ENCODE results near the gene ESRP2. TPM values are rescaled to one million over a fixed set of nuclear protein-coding genes. Genes with fewer than 3 reads are reported as not detected.

The ESRP2 gene
- polyA plus RNA-seq, 4 donors: 26.3 to 36.3 (median 27.1) TPM

Other genes starting within 250 kb of the ESRP2 start
- gene DPEP2, start 236.6 kb downstream of the ESRP2 start, polyA plus RNA-seq (ENCODE audit: insufficient read length in 4 of 4): under 1 TPM; 0.44 to 0.78 (median 0.70) TPM
- gene DPEP2NB, start 220.2 kb downstream of the ESRP2 start, polyA plus RNA-seq (ENCODE audit: insufficient read length in 4 of 4): not detected
- 10 to 100 TPM in 3 of 4 donors, 1 to 10 TPM in 1; 9.9 to 12.1 (median 10.9) TPM for gene DDX28, start 212.9 kb downstream of the ESRP2 start, polyA plus RNA-seq (ENCODE audit: insufficient read length in 4 of 4)
- gene DUS2, start 212.8 kb downstream of the ESRP2 start, polyA plus RNA-seq (ENCODE audit: insufficient read length in 4 of 4): 10 to 100 TPM; 13.2 to 17.2 (median 15.1) TPM
- gene NFATC3, start 150.8 kb downstream of the ESRP2 start, polyA plus RNA-seq (ENCODE audit: insufficient read length in 4 of 4): 10 to 100 TPM; 32.2 to 39.0 (median 35.9) TPM
- 10 to 100 TPM; 20.8 to 24.1 (median 23.0) TPM for gene PLA2G15, start 9.2 kb upstream of the ESRP2 start, polyA plus RNA-seq (ENCODE audit: insufficient read length in 4 of 4)
- 10 to 100 TPM; 12.6 to 16.3 (median 13.4) TPM for gene SLC7A6, start 28.4 kb upstream of the ESRP2 start, polyA plus RNA-seq (ENCODE audit: insufficient read length in 4 of 4)
- gene SLC7A6OS, start 74.8 kb upstream of the ESRP2 start, polyA plus RNA-seq (ENCODE audit: insufficient read length in 4 of 4): 10 to 100 TPM; 19.7 to 22.4 (median 21.3) TPM
- gene PRMT7, start 74.9 kb upstream of the ESRP2 start, polyA plus RNA-seq (ENCODE audit: insufficient read length in 4 of 4): 10 to 100 TPM; 43.2 to 58.9 (median 51.4) TPM
- 1 to 10 TPM; 1.1 to 1.5 (median 1.2) TPM for gene SMPD3, start 212.4 kb upstream of the ESRP2 start, polyA plus RNA-seq (ENCODE audit: insufficient read length in 4 of 4)

All from right renal pelvis (tissue), 4 donors.